SK-N-SH treated with all-trans-retinoic acid at 6 μM for 48 hours (cell line): ENCODE data around the gene ASB13.

Experiments
- ATAC-seq: fragments of 200-7000 bp; cut with Tn5 transposase; 3 replicates; pipeline ENCODE4 v1.9.1; 2020; ENCODE audit warnings: mild to moderate bottlenecking, moderate library complexity
- ARNTL ChIP-seq: fragments of 450-650 bp; formaldehyde crosslinking; IDR thresholded peaks from 2 replicates; pipeline ENCODE4 v1.5.0; 2020; ENCODE audit warnings: low read depth, mild to moderate bottlenecking, moderate library complexity, borderline replicate concordance
- BACH2 ChIP-seq: fragments of 250-450 bp; sonication (Bioruptor Pico); IDR thresholded peaks from 2 replicates; pipeline ENCODE4 v1.9.0; 2021; ENCODE audit warnings: mild to moderate bottlenecking, borderline replicate concordance
- CSDC2 ChIP-seq: fragments of 250-450 bp; sonication (Bioruptor Pico); IDR thresholded peaks from 2 replicates; pipeline ENCODE4 v1.5.0; 2020; ENCODE audit warnings: mild to moderate bottlenecking, moderate library complexity
- ESRRG ChIP-seq: fragments of 250-450 bp; sonication (Bioruptor Pico); IDR thresholded peaks from 2 replicates; pipeline ENCODE4 v1.6.1; 2021; ENCODE audit warnings: mild to moderate bottlenecking
- GLIS3 ChIP-seq: fragments of 250-450 bp; sonication (Bioruptor Pico); IDR thresholded peaks from 2 replicates; pipeline ENCODE4 v1.5.0; 2020; ENCODE audit warnings: mild to moderate bottlenecking, moderate library complexity
- OSR1 ChIP-seq: fragments of 250-450 bp; sonication (Bioruptor Pico); IDR thresholded peaks from 2 replicates; pipeline ENCODE4 v1.8.0; 2022; ENCODE audit warnings: moderate library complexity, mild to moderate bottlenecking, inconsistent platforms
- PPARA ChIP-seq: fragments of 250-450 bp; sonication (Bioruptor Pico); IDR thresholded peaks from 2 replicates; pipeline ENCODE4 v1.5.0; 2020; ENCODE audit warnings: mild to moderate bottlenecking, borderline replicate concordance
- RARB ChIP-seq: fragments of 250-450 bp; sonication (Bioruptor Pico); IDR thresholded peaks from 2 replicates; pipeline ENCODE4 v1.8.0; 2021; ENCODE audit warnings: mild to moderate bottlenecking, moderate library complexity
- SNAI2 ChIP-seq: fragments of 250-450 bp; sonication (Bioruptor Pico); IDR thresholded peaks from 2 replicates; pipeline ENCODE4 v1.5.0; 2020; ENCODE audit warnings: mild to moderate bottlenecking, moderate library complexity
- TOX ChIP-seq: fragments of 250-450 bp; sonication (Bioruptor Pico); IDR thresholded peaks from 2 replicates; pipeline ENCODE4 v1.8.0; 2021; ENCODE audit warnings: mild to moderate bottlenecking, moderate library complexity, borderline replicate concordance
- ZC3H10 ChIP-seq: fragments of 250-450 bp; sonication (Bioruptor Pico); IDR thresholded peaks from 2 replicates; pipeline ENCODE4 v1.5.1; 2021; ENCODE audit warnings: mild to moderate bottlenecking, moderate library complexity
- ZFP3 ChIP-seq: fragments of 250-450 bp; sonication (Bioruptor Pico); IDR thresholded peaks from 2 replicates; pipeline ENCODE4 v1.5.0; 2020; ENCODE audit warnings: mild to moderate bottlenecking, moderate library complexity
- ZFP30 ChIP-seq: fragments of 450-650 bp; formaldehyde crosslinking; IDR thresholded peaks from 2 replicates; pipeline ENCODE4 v1.5.0; 2022; ENCODE audit warnings: mild to moderate bottlenecking, moderate library complexity
- ZNF565 ChIP-seq: fragments of 450-650 bp; formaldehyde crosslinking; conservative IDR thresholded peaks from 2 replicates; pipeline ENCODE4 v1.5.0; 2020; ENCODE audit warnings: low read depth, mild to moderate bottlenecking, moderate library complexity
- ZNF70 ChIP-seq: fragments of 450-650 bp; formaldehyde crosslinking; IDR thresholded peaks from 2 replicates; pipeline ENCODE4 v1.5.0; 2020; ENCODE audit warnings: mild to moderate bottlenecking, moderate library complexity
- ZNF8 ChIP-seq: fragments of 450-650 bp; formaldehyde crosslinking; IDR thresholded peaks from 2 replicates; pipeline ENCODE4 v1.5.0; 2020; ENCODE audit warnings: mild to moderate bottlenecking, moderate library complexity
- TF ChIP-seq, protein P1 (sequence below): fragments of 250-450 bp; sonication (Bioruptor Pico); IDR thresholded peaks from 2 replicates; pipeline ENCODE4 v1.8.0; 2021; ENCODE audit warnings: low read depth, mild to moderate bottlenecking, moderate library complexity, borderline replicate concordance
- TF ChIP-seq, protein P2 (sequence below): fragments of 250-450 bp; sonication (Bioruptor Pico); IDR thresholded peaks from 2 replicates; pipeline ENCODE4 v1.5.1; 2021; ENCODE audit warnings: mild to moderate bottlenecking, moderate library complexity
- TF ChIP-seq, protein P3 (sequence below): fragments of 250-450 bp; sonication (Bioruptor Pico); IDR thresholded peaks from 2 replicates; pipeline ENCODE4 v1.8.0; 2020; ENCODE audit warnings: mild to moderate bottlenecking, moderate library complexity, borderline replicate concordance

Gene ASB13

GRCh38 chr10:5697342-5697741 is 30.9 kb upstream of the ASB13 start:
- no peak for TF ChIP-seq CSDC2
- TF ChIP-seq, protein P1, sequence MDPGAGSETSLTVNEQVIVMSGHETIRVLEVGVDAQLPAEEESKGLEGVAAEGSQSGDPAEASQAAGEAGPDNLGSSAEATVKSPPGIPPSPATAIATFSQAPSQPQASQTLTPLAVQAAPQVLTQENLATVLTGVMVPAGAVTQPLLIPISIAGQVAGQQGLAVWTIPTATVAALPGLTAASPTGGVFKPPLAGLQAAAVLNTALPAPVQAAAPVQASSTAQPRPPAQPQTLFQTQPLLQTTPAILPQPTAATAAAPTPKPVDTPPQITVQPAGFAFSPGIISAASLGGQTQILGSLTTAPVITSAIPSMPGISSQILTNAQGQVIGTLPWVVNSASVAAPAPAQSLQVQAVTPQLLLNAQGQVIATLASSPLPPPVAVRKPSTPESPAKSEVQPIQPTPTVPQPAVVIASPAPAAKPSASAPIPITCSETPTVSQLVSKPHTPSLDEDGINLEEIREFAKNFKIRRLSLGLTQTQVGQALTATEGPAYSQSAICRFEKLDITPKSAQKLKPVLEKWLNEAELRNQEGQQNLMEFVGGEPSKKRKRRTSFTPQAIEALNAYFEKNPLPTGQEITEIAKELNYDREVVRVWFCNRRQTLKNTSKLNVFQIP (CRISPR knock-in tag), result no peak
- TF ChIP-seq, all 23 proteins: peak for 0
- ATAC-seq, result no peak

GRCh38 chr10:5694573-5694972 is 28.2 kb upstream of the ASB13 start:
- ATAC-seq, result no peak
- TF ChIP-seq CSDC2 (no peak), ZNF8 (CRISPR knock-in tag) (no peak), ZNF70 (CRISPR knock-in tag) (no peak), ZC3H10 (CRISPR knock-in tag) (no peak), ZNF565 (CRISPR knock-in tag) (no peak), ARNTL (no peak), OSR1 (CRISPR knock-in tag) (no peak), ZFP30 (CRISPR knock-in tag) (no peak), BACH2 (CRISPR knock-in tag) (no peak), ZFP3 (CRISPR knock-in tag) (no peak), GLIS3 (CRISPR knock-in tag) (no peak), TOX (CRISPR knock-in tag) (no peak), RARB (CRISPR knock-in tag) (no peak)
- TF ChIP-seq, protein P2, sequence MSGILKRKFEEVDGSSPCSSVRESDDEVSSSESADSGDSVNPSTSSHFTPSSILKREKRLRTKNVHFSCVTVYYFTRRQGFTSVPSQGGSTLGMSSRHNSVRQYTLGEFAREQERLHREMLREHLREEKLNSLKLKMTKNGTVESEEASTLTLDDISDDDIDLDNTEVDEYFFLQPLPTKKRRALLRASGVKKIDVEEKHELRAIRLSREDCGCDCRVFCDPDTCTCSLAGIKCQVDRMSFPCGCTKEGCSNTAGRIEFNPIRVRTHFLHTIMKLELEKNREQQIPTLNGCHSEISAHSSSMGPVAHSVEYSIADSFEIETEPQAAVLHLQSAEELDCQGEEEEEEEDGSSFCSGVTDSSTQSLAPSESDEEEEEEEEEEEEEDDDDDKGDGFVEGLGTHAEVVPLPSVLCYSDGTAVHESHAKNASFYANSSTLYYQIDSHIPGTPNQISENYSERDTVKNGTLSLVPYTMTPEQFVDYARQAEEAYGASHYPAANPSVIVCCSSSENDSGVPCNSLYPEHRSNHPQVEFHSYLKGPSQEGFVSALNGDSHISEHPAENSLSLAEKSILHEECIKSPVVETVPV (CRISPR knock-in tag), result no peak
- TF ChIP-seq, protein P1 (CRISPR knock-in tag), result no peak
- TF ChIP-seq, all 23 proteins: peak for 0

- TF ChIP-seq SNAI2 (no peak), ZC3H10 (CRISPR knock-in tag) (no peak), ESRRG (no peak), ZFP3 (CRISPR knock-in tag) (no peak), ZFP30 (CRISPR knock-in tag) (no peak), BACH2 (CRISPR knock-in tag) (no peak), PPARA (CRISPR knock-in tag) (no peak)
- peak; percentile 30; the same call in 1 of the 3 replicates for ATAC-seq
Observed at GRCh38 chr10:5692461-5693358, 26.3 kb upstream of the ASB13 start.

DNA sequence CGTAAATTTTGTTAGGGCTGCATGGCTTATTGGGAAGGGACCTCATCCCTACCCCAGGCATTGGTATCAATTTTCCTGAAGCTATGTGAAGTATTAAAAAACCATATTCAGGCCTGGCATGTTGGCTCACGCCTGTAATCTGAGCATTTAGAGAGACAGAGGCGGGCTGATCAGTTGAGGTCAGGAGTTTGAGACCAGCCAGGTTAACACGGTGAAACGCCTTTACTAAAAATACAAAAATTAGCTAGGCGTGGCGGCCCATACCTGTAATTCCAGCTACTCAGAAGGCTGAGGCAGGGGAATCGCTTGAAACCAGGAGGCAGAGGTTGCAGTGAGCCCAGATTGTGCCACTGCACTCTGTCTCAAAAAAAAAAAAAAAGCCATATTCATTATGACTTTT is 25.4 kb upstream of the ASB13 start:
- ATAC-seq, result no peak
- no peak for TF ChIP-seq SNAI2
- TF ChIP-seq ZFP30 (CRISPR knock-in tag), result no peak
- no peak for TF ChIP-seq OSR1 (CRISPR knock-in tag)
- TF ChIP-seq ZFP3 (CRISPR knock-in tag), result no peak
- TF ChIP-seq RARB (CRISPR knock-in tag), result no peak
- no peak for TF ChIP-seq ZNF8 (CRISPR knock-in tag)
- TF ChIP-seq, protein P1 (CRISPR knock-in tag), result no peak
- TF ChIP-seq, protein P3, sequence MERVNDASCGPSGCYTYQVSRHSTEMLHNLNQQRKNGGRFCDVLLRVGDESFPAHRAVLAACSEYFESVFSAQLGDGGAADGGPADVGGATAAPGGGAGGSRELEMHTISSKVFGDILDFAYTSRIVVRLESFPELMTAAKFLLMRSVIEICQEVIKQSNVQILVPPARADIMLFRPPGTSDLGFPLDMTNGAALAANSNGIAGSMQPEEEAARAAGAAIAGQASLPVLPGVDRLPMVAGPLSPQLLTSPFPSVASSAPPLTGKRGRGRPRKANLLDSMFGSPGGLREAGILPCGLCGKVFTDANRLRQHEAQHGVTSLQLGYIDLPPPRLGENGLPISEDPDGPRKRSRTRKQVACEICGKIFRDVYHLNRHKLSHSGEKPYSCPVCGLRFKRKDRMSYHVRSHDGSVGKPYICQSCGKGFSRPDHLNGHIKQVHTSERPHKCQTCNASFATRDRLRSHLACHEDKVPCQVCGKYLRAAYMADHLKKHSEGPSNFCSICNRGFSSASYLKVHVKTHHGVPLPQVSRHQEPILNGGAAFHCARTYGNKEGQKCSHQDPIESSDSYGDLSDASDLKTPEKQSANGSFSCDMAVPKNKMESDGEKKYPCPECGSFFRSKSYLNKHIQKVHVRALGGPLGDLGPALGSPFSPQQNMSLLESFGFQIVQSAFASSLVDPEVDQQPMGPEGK, result no peak
